Aorta (tissue), 5 donors: ENCODE measurements around the gene PRAC2. TPM values are rescaled to one million over a fixed set of nuclear protein-coding genes. Genes with fewer than 3 reads are reported as not detected.
A peak's percentile ranks its signal among the peaks of the same experiment; 100 is the strongest.

ENCODE experiments used
- ATAC-seq: fragments of 200-7000 bp; cut with Tn5 transposase; one replicate; pipeline ENCODE4 v1.9.1; 2022; ENCODE audit warnings: moderate library complexity; ENCODE audit not compliant: low FRiP score
- DNase-seq, 2 donors: peaks; one replicate each; pipeline ENCODE4 v3.0.0-alpha.2; 2020
- H3K27ac ChIP-seq, 2 donors: one replicate each; pipeline ENCODE4 v1.5.1; 2013; ENCODE audit warnings: low read length in 2 of 2, mild to moderate bottlenecking in 2 of 2, moderate library complexity in 2 of 2, control low read depth in 1 of 2, inconsistent platforms in 1 of 2, low read depth in 1 of 2
- H3K27me3 ChIP-seq, 2 donors: one replicate each; pipeline ENCODE4 v1.6.1; 2013; ENCODE audit warnings: control low read depth in 1 of 2, low read length in 1 of 2, mild to moderate bottlenecking in 1 of 2, moderate library complexity in 1 of 2; ENCODE audit not compliant: insufficient read depth in 2 of 2, control insufficient read depth in 1 of 2
- H3K36me3 ChIP-seq, 2 donors: one replicate each; pipeline ENCODE4 v1.6.1; 2013; ENCODE audit warnings: control low read depth in 1 of 2, low read length in 1 of 2, mild to moderate bottlenecking in 1 of 2; ENCODE audit not compliant: insufficient read depth in 2 of 2, control insufficient read depth in 1 of 2
- H3K4me1 ChIP-seq, 2 donors: one replicate each; pipeline ENCODE4 v1.6.1; 2013; ENCODE audit warnings: low read length in 2 of 2, control low read depth in 1 of 2, mild to moderate bottlenecking in 1 of 2, moderate library complexity in 1 of 2; ENCODE audit not compliant: insufficient read depth in 2 of 2, control insufficient read depth in 1 of 2
- H3K4me3 ChIP-seq, 2 donors: one replicate each; pipeline ENCODE4 v1.5.1; 2013; ENCODE audit warnings: low read length in 2 of 2, control low read depth in 1 of 2, mild to moderate bottlenecking in 1 of 2
- H3K9me3 ChIP-seq: one replicate; pipeline ENCODE4 v1.6.1; 2013; ENCODE audit warnings: mild to moderate bottlenecking, low read length; ENCODE audit not compliant: control insufficient read depth
- WGBS, 2 donors: extraction: QIAGEN DNeasy Blood & Tissue Kit; methylation state at CpG; one replicate each; pipeline ENCODE4 v1.1.7; 2013; 5-methylcytosine and 5-hydroxymethylcytosine counted together
- intact Hi-C, 2 donors: fragments of 100-400 bp; cut with DNase I; formaldehyde crosslinking; loops; one replicate each; pipeline versions ENCODE4 v1.14.2 to v1.15.0; 2022
- microRNA-seq, 2 donors: library from miRNA; unstranded; fragments of <30 nt; microRNA quantifications; one replicate each; pipeline ENCODE4 v1.2.0, GENCODE V29; 2020
- polyA plus RNA-seq, 2 donors: library from polyadenylated mRNA; stranded (reverse); fragments of 200-250 nt; gene quantifications; one replicate each; pipeline ENCODE4 v1.2.3, GENCODE V29; 2013
- total RNA-seq, 2 donors: library from RNA; stranded (reverse); fragmentation: NEBNext Ultra II Directional; extraction: Animal tissue kit (Norgen Biotek cat#: 25700); gene quantifications; one replicate each; pipeline ENCODE4 v1.2.1, GENCODE V29; 2021
- donor health status: healthy with polysubstance abuse.
- donor health status: Bipolar disorder and iron deficiency.
- donor health status: DM: no; HTN: no; CAD: no.
- donor health status: DM: no; HTN: no; CAD: no.
- donor health status: DM: yes; HTN: yes; CAD: no.

The PRAC2 gene
- total and polyA plus RNA-seq, 4 donors = not detected

GRCh38 chr17:48759288-48759687 is 36.3 kb downstream of the PRAC2 start:
- no peak overlapping the region for H3K4me3 ChIP-seq
- H3K9me3 ChIP-seq = no peaks in the 10 kb centered on the region
- intact Hi-C loops = no loop called here
- ATAC-seq (no peak), DNase-seq (no peak)
- no peaks in the 10 kb centered on the region for H3K4me1 ChIP-seq
- H3K27me3 ChIP-seq = no peaks in the 10 kb centered on the region
- H3K36me3 ChIP-seq = no peaks in the 10 kb centered on the region
- H3K27ac ChIP-seq = no peak overlapping the region

DNA sequence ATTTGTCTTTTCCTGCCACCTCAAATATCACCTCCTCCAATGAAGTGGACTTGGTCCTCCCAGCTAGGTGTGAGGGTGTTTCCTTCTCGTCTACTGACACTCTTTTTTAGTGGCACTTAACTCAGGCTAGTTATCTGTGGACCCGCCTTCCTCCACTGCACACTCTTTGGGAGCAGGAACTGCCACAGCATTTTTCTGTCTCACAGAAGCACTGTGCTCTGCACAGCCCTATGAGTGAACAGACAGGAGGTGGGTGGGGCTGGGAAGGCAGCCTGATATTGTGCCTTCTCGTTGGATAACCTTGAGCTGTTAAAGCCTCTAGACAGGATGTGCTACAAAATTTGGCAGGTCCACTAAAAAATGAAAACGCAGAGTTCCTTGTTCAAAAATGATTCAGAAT is 37.4 kb downstream of the PRAC2 start:
- Histone ChIP-seq H3K4me1 (no peaks in the 10 kb centered on the region), H3K36me3 (no peaks in the 10 kb centered on the region), H3K9me3 (no peaks in the 10 kb centered on the region), H3K4me3 (no peak overlapping the region), H3K27me3 (no peaks in the 10 kb centered on the region), H3K27ac (no peak overlapping the region)
- ATAC-seq = no peak
- 46 to 56% methylated on average over 4 of the region's 4 CpGs for WGBS, 2 donors
- intact Hi-C loops = no loop called here
- DNase-seq = no peak

- H3K36me3 ChIP-seq = no peaks in the 10 kb centered on the region
- intact Hi-C loops = no loop called here
- no peaks in the 10 kb centered on the region for H3K27me3 ChIP-seq
- H3K9me3 ChIP-seq = no peaks in the 10 kb centered on the region
- no peaks in the 10 kb centered on the region for H3K4me1 ChIP-seq
- H3K4me3 ChIP-seq = no peak overlapping the region
- WGBS, 2 donors = 73 to 82% methylated on average over 6 of the region's 6 CpGs
- ATAC-seq = no peak
- H3K27ac ChIP-seq = no peak overlapping the region
- DNase-seq = no peak
These were observed 38.1 kb downstream of the PRAC2 start for GRCh38 chr17:48761114-48761513.

DNA sequence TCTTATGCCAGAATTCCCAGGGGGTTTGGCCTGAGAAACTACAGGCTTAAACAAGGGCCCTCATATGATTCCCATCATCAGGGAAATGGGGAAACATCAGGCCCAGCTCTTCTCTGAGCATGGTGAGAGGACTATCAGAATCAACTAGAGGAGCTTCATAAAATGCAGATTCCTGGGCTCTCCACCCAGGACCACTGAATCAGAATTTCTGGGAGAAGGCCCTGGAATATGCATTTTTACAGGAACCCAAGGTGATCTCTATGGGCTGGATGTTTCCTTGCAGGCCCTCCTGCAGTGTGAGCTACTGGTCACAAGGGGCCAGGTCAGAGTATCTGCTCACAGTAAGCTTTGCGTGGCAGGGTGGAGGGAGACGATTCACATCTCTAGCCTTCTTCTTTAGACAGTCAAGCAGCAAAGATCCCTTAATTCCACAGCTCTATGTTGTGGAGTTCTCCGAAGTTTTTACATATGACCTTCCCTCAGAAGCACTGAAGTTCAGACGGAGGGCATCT is 44.3 kb downstream of the PRAC2 start:
- Histone ChIP-seq H3K36me3 (no peaks in the 10 kb centered on the region), H3K27me3 (peaks cover 0 to 2% of the 10 kb centered on the region in 2 donors), H3K9me3 (no peaks in the 10 kb centered on the region), H3K27ac (no peak overlapping the region), H3K4me1 (no peaks in the 10 kb centered on the region), H3K4me3 (no peak overlapping the region)
- ATAC-seq = no peak
- intact Hi-C loops = no loop called here
- DNase-seq = peak in 1 of 2 donors; percentile 3
- WGBS, 2 donors = 72 to 79% methylated on average over 4 of the region's 4 CpGs

DNA sequence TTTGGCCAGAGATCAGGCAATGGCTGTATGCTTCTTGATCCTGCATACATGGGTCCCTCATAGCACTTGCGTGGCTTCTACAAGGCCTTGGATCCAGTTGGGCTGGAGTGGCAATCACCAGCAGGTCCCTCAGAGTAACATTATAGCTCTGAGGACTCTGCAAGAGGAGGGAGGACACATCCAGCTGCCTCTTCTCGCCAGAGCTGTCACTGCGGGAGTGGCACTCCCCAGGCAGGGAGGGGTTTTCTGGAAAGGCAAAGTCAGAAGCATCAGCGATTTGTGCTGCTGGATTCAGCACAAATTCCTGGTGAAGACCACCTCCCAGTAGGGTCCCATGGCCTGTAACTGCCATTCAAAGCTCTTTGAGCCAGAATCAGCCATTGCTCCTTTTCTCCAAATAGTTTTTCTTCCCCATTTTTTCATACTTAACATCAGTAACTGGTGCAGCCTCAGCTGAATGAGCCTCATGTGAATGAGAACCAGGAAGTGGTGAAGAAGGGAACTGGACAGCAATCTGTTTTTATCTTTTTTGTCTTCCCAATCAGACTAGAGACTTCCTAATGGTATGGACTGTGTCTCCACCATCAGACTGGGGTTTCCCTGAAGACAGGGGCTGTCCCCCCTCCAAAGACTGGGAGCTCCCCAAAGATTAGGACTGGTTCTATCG is 46.2 kb downstream of the PRAC2 start:
- Histone ChIP-seq H3K27me3 (peaks cover 0 to 2% of the 10 kb centered on the region in 2 donors), H3K36me3 (no peaks in the 10 kb centered on the region), H3K9me3 (no peaks in the 10 kb centered on the region), H3K4me3 (no peak overlapping the region), H3K4me1 (no peaks in the 10 kb centered on the region), H3K27ac (no peak overlapping the region)
- DNase-seq = peak in 1 of 2 donors; percentile 24
- no peak for ATAC-seq
- 92 to 93% methylated on average over 5 of the region's 5 CpGs for whole genome bisulfite sequencing, 2 donors
- intact Hi-C loops = no loop called here

DNA sequence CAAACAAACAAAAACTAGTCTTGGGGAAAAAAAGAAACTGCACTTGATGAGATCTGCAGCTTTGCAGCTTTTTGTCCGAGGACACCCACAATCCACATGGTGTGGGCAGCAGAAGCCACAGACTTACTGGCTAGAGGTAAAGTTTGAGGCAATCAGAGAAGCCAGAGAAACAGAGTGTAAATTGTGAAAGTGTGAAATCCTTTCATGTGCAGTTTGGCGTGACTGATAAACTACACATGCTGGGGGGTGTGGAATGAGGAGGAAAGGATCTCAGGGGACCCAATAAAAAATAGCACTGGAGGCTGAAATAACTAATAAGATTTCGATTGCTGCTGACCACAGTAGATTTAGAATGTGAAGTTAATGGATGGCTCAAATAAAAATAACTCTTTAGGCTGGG is 48.0 kb downstream of the PRAC2 start:
- DNase-seq (no peak), ATAC-seq (no peak)
- intact Hi-C loops = no loop called here
- Histone ChIP-seq H3K4me3 (no peak overlapping the region), H3K4me1 (no peaks in the 10 kb centered on the region), H3K27me3 (peaks cover 0 to 2% of the 10 kb centered on the region in 2 donors), H3K27ac (no peak overlapping the region), H3K36me3 (no peaks in the 10 kb centered on the region), H3K9me3 (no peaks in the 10 kb centered on the region)
- 16 to 30% methylated on average over 3 of the region's 3 CpGs for WGBS, 2 donors

DNA sequence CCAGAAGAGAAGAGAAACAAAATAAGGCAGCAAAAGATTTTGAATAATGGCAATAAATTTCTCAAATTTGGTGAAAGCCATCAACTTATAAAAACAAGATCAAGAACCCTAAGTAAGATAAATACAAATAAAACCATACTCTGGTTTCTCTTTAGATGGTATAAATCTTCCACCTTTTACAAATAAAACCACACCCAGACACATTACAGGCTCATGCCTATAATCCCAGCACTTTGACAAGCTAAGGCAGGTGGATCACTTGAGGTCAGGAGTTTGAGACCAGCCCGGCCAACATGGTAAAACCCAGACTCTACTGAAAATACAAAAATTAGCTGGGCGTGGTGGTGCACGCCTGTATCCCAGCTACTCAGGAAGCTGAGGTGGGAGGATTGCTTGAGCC is 50.3 kb downstream of the PRAC2 start:
- intact Hi-C loops = no loop called here
- 89 to 95% methylated on average over 3 of the region's 3 CpGs for WGBS, 2 donors
- Histone ChIP-seq H3K4me3 (no peak overlapping the region), H3K9me3 (no peaks in the 10 kb centered on the region), H3K27ac (no peak overlapping the region), H3K27me3 (peaks cover 0 to 2% of the 10 kb centered on the region in 2 donors), H3K4me1 (no peaks in the 10 kb centered on the region), H3K36me3 (no peaks in the 10 kb centered on the region)
- ATAC-seq (no peak), DNase-seq (no peak)

Small RNA genes within 50 kb of the gene (microRNA-seq; reads per million reads assigned to microRNA genes)
- gene MIR3185 = 0 reads per million in 2 donors

Other genes with a start within 250 kb of the PRAC2 start
- not detected for gene HOXB1, start 192.2 kb upstream of the PRAC2 start, total RNA-seq
- under 1 TPM in 1 of 2 donors, not detected in 1; 0.63 TPM for gene HOXB1, start 192.2 kb upstream of the PRAC2 start, polyA plus RNA-seq
- 10 to 100 TPM; 25.4 to 36.9 TPM for gene HOXB2, start 178.1 kb upstream of the PRAC2 start, total RNA-seq
- gene HOXB2, start 178.1 kb upstream of the PRAC2 start, polyA plus RNA-seq = 10 to 100 TPM in 1 of 2 donors, 1 to 10 TPM in 1; 7.6 to 61.0 TPM
- 10 to 100 TPM in 1 of 2 donors, 1 to 10 TPM in 1; 6.6 to 17.9 TPM for gene HOXB4, start 144.8 kb upstream of the PRAC2 start, total RNA-seq
- 10 to 100 TPM in 1 of 2 donors, 1 to 10 TPM in 1; 1.4 to 11.5 TPM for gene HOXB4, start 144.8 kb upstream of the PRAC2 start, polyA plus RNA-seq
- 10 to 100 TPM; 20.0 to 62.9 TPM for gene HOXB3, start 132.9 kb upstream of the PRAC2 start, total RNA-seq
- 10 to 100 TPM in 1 of 2 donors, 1 to 10 TPM in 1; 2.4 to 30.5 TPM for gene HOXB3, start 132.9 kb upstream of the PRAC2 start, polyA plus RNA-seq
- gene HOXB5, start 129.4 kb upstream of the PRAC2 start, total RNA-seq = 1 to 10 TPM; 1.4 to 5.9 TPM
- gene HOXB5, start 129.4 kb upstream of the PRAC2 start, polyA plus RNA-seq = 1 to 10 TPM in 1 of 2 donors, not detected in 1; 3.6 TPM
- 10 to 100 TPM in 1 of 2 donors, 1 to 10 TPM in 1; 5.8 to 16.8 TPM for gene HOXB6, start 118.2 kb upstream of the PRAC2 start, total RNA-seq
- gene HOXB6, start 118.2 kb upstream of the PRAC2 start, polyA plus RNA-seq = 1 to 10 TPM; 3.9 to 4.1 TPM
- gene HOXB7, start 112.2 kb upstream of the PRAC2 start, total RNA-seq = 10 to 100 TPM in 1 of 2 donors, 1 to 10 TPM in 1; 9.1 to 14.1 TPM
- 10 to 100 TPM; 18.2 to 22.4 TPM for gene HOXB7, start 112.2 kb upstream of the PRAC2 start, polyA plus RNA-seq
- gene HOXB8, start 107.9 kb upstream of the PRAC2 start, total RNA-seq = 1 to 10 TPM; 1.0 to 1.9 TPM
- gene HOXB8, start 107.9 kb upstream of the PRAC2 start, polyA plus RNA-seq = under 1 TPM in 1 of 2 donors, not detected in 1; 0.31 TPM
- gene HOXB9, start 96.8 kb upstream of the PRAC2 start, total RNA-seq = under 1 TPM; 0.33 to 0.39 TPM
- gene HOXB9, start 96.8 kb upstream of the PRAC2 start, polyA plus RNA-seq = under 1 TPM in 1 of 2 donors, not detected in 1; 0.75 TPM
- gene PRAC1, start 667 bp upstream of the PRAC2 start, total RNA-seq = not detected
- gene PRAC1, start 667 bp upstream of the PRAC2 start, polyA plus RNA-seq = 10 to 100 TPM in 1 of 2 donors, not detected in 1; 14.0 TPM
- gene HOXB13, start 5.6 kb downstream of the PRAC2 start, total RNA-seq = not detected
- gene HOXB13, start 5.6 kb downstream of the PRAC2 start, polyA plus RNA-seq = under 1 TPM; 0.18 to 0.25 TPM
- under 1 TPM in 1 of 2 donors, not detected in 1; 0.21 TPM for gene TTLL6, start 94.0 kb downstream of the PRAC2 start, total RNA-seq
- under 1 TPM in 1 of 2 donors, not detected in 1; 0.13 TPM for gene TTLL6, start 94.0 kb downstream of the PRAC2 start, polyA plus RNA-seq
- gene CALCOCO2, start 107.8 kb downstream of the PRAC2 start, total RNA-seq = 100 to 1,000 TPM; 164 to 171 TPM
- 100 to 1,000 TPM in 1 of 2 donors, 10 to 100 TPM in 1; 80.3 to 149 TPM for gene CALCOCO2, start 107.8 kb downstream of the PRAC2 start, polyA plus RNA-seq
- 10 to 100 TPM; 30.4 to 42.6 TPM for gene ATP5MC1, start 169.6 kb downstream of the PRAC2 start, total RNA-seq
- gene ATP5MC1, start 169.6 kb downstream of the PRAC2 start, polyA plus RNA-seq = 100 to 1,000 TPM; 133 to 250 TPM
- 10 to 100 TPM; 67.6 to 84.0 TPM for gene UBE2Z, start 185.2 kb downstream of the PRAC2 start, total RNA-seq
- gene UBE2Z, start 185.2 kb downstream of the PRAC2 start, polyA plus RNA-seq = 10 to 100 TPM; 29.8 to 54.7 TPM
- 10 to 100 TPM; 78.8 to 82.9 TPM for gene SNF8, start 221.7 kb downstream of the PRAC2 start, total RNA-seq
- gene SNF8, start 221.7 kb downstream of the PRAC2 start, polyA plus RNA-seq = 100 to 1,000 TPM; 148 to 217 TPM
- not detected for gene GIP, start 245.4 kb downstream of the PRAC2 start, total RNA-seq
- 1 to 10 TPM in 1 of 2 donors, not detected in 1; 3.3 TPM for gene GIP, start 245.4 kb downstream of the PRAC2 start, polyA plus RNA-seq